ENCODE data around the gene ACTN3. TPM values are rescaled to one million over a fixed set of nuclear protein-coding genes. Genes with fewer than 3 reads are reported as not detected.

ACTN3 gene
- total RNA-seq, 6 experiments from 2014 or later: not detected

DNA sequence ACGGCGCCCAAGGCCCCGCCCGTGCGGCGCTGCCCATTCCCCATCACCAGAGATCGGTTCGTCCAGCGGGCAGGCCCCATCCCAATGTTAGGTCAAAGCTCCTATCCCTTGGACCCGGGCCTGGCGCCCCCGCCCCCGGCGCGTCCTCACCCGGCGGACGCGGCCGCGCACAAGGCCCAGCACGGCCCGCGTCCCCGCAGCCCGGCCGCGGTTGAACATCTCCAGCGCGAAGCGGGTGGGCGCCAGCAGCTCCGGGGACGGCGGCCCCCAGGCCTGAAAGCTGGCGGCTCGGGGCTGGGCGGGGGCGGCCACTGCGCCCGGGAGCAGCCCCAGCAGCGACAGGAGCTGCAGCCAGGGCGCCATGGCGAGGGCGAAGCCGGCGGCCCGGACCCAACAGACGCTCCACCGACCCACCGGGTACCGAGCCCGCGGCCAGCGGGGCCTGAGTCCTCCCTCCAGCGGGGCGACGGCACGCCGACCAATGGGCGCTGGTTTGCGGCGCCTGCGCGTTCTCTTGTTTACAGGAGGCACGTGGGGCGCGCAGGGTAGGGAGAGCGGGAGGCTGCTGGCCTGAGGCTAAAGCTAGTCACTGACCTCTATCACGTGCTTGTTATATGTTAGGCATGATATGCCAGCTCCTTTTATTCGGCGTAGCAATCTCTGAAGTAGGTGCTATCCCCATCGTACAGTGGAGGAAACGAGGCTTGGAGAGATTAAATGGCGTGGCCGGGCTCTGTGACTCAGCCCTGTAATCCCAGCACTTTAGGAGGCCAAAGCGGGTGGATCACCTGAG, 21.6 kb downstream of the ACTN3 start, which contains the start of gene CTSF:
Gene CTSF (minus strand): TSS at position 483 of the 793 bp plus-strand sequence. CDS start 120 bp downstream, at position 363.
- Histone ChIP-seq H3K4me1 (peaks cover 0 to 5% (median 0%) of the 10 kb centered on the region in 4 donors), H3K9me3 (no peaks in the 10 kb centered on the region), H3K27me3 (no peaks in the 10 kb centered on the region), H3K4me3 (peak within 1 kb of the TSS; percentile 65 to 70 (median 68)), H3K27ac (peak within 1 kb of the TSS in 2 of 3 donors; percentile 3 to 28), H3K36me3 (no peaks in the 10 kb centered on the region)
- no peak for TF ChIP-seq POLR2A (IDR thresholded peaks at IDR 0.05)
- TF ChIP-seq, protein P1, sequence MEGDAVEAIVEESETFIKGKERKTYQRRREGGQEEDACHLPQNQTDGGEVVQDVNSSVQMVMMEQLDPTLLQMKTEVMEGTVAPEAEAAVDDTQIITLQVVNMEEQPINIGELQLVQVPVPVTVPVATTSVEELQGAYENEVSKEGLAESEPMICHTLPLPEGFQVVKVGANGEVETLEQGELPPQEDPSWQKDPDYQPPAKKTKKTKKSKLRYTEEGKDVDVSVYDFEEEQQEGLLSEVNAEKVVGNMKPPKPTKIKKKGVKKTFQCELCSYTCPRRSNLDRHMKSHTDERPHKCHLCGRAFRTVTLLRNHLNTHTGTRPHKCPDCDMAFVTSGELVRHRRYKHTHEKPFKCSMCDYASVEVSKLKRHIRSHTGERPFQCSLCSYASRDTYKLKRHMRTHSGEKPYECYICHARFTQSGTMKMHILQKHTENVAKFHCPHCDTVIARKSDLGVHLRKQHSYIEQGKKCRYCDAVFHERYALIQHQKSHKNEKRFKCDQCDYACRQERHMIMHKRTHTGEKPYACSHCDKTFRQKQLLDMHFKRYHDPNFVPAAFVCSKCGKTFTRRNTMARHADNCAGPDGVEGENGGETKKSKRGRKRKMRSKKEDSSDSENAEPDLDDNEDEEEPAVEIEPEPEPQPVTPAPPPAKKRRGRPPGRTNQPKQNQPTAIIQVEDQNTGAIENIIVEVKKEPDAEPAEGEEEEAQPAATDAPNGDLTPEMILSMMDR (IDR thresholded peaks at IDR 0.05): no peak
- intact Hi-C loops (cut with DNase I): no loop called here
- peak; percentile 90 to 93 (median 93) for DNase-seq
- ATAC-seq: peak; percentile 95 to 99 (median 98)
- 6% methylated on average over 17 of the region's 77 CpGs for WGBS (ENCODE audit: insufficient coverage, low coverage, low lambda C conversion rate, missing lambda C conversion rate)

DNA sequence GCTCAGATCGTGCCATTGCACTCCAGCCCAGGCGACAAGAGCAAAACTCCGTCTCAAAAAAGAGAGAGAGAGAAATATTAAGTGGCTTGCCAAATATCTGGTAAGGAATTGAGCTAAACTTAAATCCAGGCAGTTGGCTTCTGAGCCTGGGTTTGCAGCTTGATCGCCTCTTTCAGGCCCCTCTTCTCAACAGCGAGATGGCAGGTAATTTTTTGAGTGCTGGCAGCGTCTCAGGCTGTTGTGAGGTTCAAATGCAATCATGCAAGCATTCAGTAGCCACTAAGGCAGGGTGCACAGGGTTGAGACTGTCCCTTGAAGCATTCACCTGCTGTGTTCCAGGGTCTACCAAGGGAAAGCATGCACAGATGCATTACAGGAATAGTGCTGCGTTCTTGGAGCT, 22.4 kb downstream of the ACTN3 start:
- no peak for DNase-seq

DNA sequence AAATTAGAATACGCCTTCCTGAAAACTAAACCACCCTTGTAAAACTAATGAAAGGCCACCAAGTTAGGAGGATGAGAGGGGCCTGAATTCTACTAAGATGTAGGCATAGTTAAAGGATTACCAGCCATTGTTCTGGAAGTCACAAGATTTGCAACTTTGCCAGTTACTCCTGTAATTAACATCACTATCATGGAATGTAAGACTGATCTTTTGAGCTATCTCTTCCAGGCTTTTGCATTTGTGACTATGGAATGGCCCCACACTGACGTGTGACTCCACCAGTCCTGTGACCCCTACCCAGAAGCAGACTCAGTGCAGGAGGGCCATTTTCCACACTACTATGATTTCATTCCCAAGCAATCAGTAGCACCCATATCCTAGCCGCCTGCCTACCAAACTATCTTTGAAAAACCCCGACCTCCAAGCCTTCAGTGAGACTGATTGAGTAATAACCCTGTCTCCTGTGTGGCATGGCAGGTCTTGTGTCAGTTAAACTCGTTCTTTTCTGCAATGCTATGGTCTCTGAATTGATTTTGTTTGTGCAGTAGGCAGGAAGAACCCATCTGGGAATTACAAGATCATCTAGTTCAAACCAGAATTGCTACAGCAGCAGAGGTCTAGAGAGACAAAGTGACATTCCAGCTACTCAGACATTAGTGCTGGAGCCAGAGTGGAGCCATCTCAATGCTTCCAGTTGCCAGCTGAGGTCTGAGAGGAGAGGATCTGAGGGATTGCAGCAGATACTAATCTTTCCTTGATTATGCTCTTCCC, 23.6 kb downstream of the ACTN3 start:
- DNase-seq (no peak), ATAC-seq (no peak)
- H3K36me3 ChIP-seq: no peaks in the 10 kb centered on the region
- TF ChIP-seq, protein P1 (IDR thresholded peaks at IDR 0.05): no peak
- TF ChIP-seq POLR2A (IDR thresholded peaks at IDR 0.05): no peak
- no peaks in the 10 kb centered on the region for H3K27me3 ChIP-seq
- H3K9me3 ChIP-seq: no peaks in the 10 kb centered on the region
- no peak overlapping the region for H3K27ac ChIP-seq
- intact Hi-C loops (cut with DNase I): no loop called here
- H3K4me3 ChIP-seq: no peak overlapping the region
- peaks cover 0 to 5% (median 0%) of the 10 kb centered on the region in 4 donors for H3K4me1 ChIP-seq
- WGBS (ENCODE audit: insufficient coverage, low coverage, low lambda C conversion rate, missing lambda C conversion rate): 57% methylated on average over 5 of the region's 5 CpGs

More for the DNA sequence above, 22.4 kb downstream of the ACTN3 start:
- ATAC-seq: no peak
- Histone ChIP-seq H3K36me3 (no peaks in the 10 kb centered on the region), H3K4me1 (peaks cover 0 to 5% (median 0%) of the 10 kb centered on the region in 4 donors), H3K4me3 (no peak overlapping the region), H3K9me3 (no peaks in the 10 kb centered on the region), H3K27me3 (no peaks in the 10 kb centered on the region), H3K27ac (peak overlapping the region in 1 of 3 donors; percentile 28)
- intact Hi-C loops (cut with DNase I): no loop called here
- WGBS (ENCODE audit: insufficient coverage, low coverage, low lambda C conversion rate, missing lambda C conversion rate): 72% methylated on average over 5 of the region's 7 CpGs
- no peak for TF ChIP-seq POLR2A (IDR thresholded peaks at IDR 0.05)
- TF ChIP-seq, protein P1 (IDR thresholded peaks at IDR 0.05): no peak

DNA sequence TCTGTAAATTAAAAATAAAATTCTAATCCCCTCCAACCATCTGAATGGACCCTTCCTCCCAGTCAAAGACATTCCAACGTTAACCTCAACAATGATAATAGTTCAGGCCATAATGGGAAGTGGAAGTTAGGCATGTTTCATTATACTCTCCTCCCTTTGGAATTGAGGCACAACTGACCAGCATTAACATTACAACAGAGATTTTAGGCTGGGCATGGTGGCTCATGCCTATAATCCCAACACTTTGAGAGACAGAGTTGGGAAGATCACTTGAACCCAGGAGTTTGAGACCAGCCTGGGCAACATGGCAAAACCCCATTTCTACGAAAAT, 24.1 kb downstream of the ACTN3 start:
- TF ChIP-seq, protein P1 (IDR thresholded peaks at IDR 0.05): no peak
- TF ChIP-seq POLR2A (IDR thresholded peaks at IDR 0.05): no peak
- 60% methylated on average over 2 of the region's 2 CpGs for WGBS (ENCODE audit: insufficient coverage, low coverage, low lambda C conversion rate, missing lambda C conversion rate)
- no peak for ATAC-seq
- DNase-seq: no peak
- intact Hi-C loops (cut with DNase I): no loop called here
- Histone ChIP-seq H3K36me3 (no peaks in the 10 kb centered on the region), H3K4me1 (peaks cover 0 to 5% (median 0%) of the 10 kb centered on the region in 4 donors), H3K27me3 (no peaks in the 10 kb centered on the region), H3K4me3 (no peak overlapping the region), H3K9me3 (no peaks in the 10 kb centered on the region), H3K27ac (no peak overlapping the region)
